Nephron (organoid): ENCODE results near the gene GRXCR2.
A peak's percentile ranks its signal among the peaks of the same experiment; 100 is the strongest.

Experiments
- H3K27ac Mint-ChIP-seq, 3 experiments: 2 replicates each; pipeline ENCODE4 v1.8.0; 2020; ENCODE audit warnings: mixed read lengths in 3 of 3, mild to moderate bottlenecking in 2 of 3, moderate library complexity in 1 of 3
- H3K27me3 Mint-ChIP-seq: 2 replicates; pipeline ENCODE4 v1.8.0; 2021; ENCODE audit warnings: low read depth, mild to moderate bottlenecking, moderate library complexity, mixed read lengths
- H3K36me3 Mint-ChIP-seq: 2 replicates; pipeline ENCODE4 v1.8.0; 2020; ENCODE audit warnings: low read depth, mixed read lengths
- H3K4me1 Mint-ChIP-seq: 2 replicates; pipeline ENCODE4 v1.8.0; 2020; ENCODE audit warnings: mixed read lengths
- H3K4me3 Mint-ChIP-seq, 3 experiments: 2 replicates each; pipeline ENCODE4 v1.8.0; 2020; ENCODE audit warnings: mild to moderate bottlenecking in 3 of 3, mixed read lengths in 3 of 3, moderate library complexity in 2 of 3
- H3K9me3 Mint-ChIP-seq: 2 replicates; pipeline ENCODE4 v1.8.0; 2020; ENCODE audit warnings: mixed read lengths
- TF ChIP-seq, protein P1 (sequence below), 3 experiments: fragments of 200-600 bp; sonication (generic); IDR thresholded peaks; one replicate each; pipeline ENCODE4 v1.5.0; 2021; ENCODE audit warnings: antibody characterized with exemption in 3 of 3; ENCODE audit not compliant: unreplicated experiment in 3 of 3

GRXCR2 gene

DNA sequence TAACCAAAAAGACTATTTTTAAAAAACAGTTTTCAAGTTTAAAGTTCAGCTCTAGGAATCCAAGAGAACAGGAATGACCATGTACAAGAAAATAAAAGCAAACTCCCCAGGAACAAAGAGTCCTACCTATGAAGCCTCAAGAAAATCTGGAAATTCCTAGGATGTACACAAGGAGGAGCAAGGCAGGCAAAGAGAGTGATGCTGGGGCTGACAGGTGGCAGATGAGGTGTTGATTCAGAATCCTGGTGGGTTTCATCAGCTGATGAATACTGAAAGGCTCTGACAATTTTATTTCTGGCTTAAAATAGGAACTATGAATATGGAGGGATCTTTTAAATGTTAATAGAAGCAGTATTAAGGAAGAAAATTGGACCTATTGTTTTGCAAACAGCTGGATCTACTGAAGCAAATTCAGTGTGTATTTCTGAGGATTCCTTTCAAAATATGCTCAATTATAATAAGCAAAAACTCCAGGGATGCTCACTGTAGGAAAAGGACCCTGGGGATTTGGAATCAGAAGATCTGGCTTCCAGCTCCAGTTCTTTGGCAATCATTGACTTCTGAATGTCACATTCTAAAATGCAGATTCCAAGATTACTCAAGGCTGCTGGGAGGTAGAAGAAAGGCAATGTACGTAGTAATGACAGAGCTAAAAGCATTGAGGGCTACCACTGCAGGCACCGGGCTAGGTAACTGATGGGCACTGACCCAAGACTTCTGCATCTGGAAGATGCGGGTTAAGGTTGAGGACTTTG is 35.6 kb upstream of the GRXCR2 start:
- no peaks in the 10 kb centered on the region for H3K36me3 Mint-ChIP-seq
- H3K27ac Mint-ChIP-seq, result no peak overlapping the region
- no peak overlapping the region for H3K4me3 Mint-ChIP-seq
- TF ChIP-seq, protein P1, sequence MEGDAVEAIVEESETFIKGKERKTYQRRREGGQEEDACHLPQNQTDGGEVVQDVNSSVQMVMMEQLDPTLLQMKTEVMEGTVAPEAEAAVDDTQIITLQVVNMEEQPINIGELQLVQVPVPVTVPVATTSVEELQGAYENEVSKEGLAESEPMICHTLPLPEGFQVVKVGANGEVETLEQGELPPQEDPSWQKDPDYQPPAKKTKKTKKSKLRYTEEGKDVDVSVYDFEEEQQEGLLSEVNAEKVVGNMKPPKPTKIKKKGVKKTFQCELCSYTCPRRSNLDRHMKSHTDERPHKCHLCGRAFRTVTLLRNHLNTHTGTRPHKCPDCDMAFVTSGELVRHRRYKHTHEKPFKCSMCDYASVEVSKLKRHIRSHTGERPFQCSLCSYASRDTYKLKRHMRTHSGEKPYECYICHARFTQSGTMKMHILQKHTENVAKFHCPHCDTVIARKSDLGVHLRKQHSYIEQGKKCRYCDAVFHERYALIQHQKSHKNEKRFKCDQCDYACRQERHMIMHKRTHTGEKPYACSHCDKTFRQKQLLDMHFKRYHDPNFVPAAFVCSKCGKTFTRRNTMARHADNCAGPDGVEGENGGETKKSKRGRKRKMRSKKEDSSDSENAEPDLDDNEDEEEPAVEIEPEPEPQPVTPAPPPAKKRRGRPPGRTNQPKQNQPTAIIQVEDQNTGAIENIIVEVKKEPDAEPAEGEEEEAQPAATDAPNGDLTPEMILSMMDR (IDR thresholded peaks at IDR 0.05; ENCODE audit: unreplicated experiment in 3 of 3), result peak; percentile 18 to 36 (median 28)
- peaks cover 9% of the 10 kb centered on the region for H3K27me3 Mint-ChIP-seq
- H3K4me1 Mint-ChIP-seq, result no peaks in the 10 kb centered on the region
- no peaks in the 10 kb centered on the region for H3K9me3 Mint-ChIP-seq

GRCh38 chr5:145906401-145906800 is 33.6 kb upstream of the GRXCR2 start:
- TF ChIP-seq, protein P1 (IDR thresholded peaks at IDR 0.05; ENCODE audit: unreplicated experiment in 3 of 3), result no peak
- Mint-ChIP-seq H3K36me3 (no peaks in the 10 kb centered on the region), H3K4me1 (no peaks in the 10 kb centered on the region), H3K9me3 (no peaks in the 10 kb centered on the region), H3K27ac (no peak overlapping the region), H3K4me3 (no peak overlapping the region), H3K27me3 (peaks cover 9% of the 10 kb centered on the region)

DNA sequence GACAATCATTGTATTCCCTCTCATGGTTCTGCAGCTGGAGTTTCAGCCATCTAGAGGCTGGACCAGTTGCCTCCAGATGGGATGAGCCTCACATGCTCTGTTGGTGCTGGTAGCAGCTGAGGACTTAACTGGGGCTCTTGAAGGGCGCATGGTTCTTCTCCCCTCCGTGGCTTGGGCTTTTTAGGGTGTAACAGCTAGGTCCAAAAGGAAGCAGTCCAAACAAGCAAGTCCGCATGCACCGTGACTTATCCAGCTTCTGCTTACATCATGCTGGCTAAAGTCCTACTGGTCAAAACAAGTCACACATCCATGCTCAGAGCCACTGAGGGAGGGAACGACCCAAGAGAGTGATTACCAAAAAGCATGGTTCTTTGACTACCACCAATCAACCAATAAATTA is 31.9 kb upstream of the GRXCR2 start:
- TF ChIP-seq, protein P1 (IDR thresholded peaks at IDR 0.05; ENCODE audit: unreplicated experiment in 3 of 3), result no peak
- no peak overlapping the region for H3K27ac Mint-ChIP-seq
- H3K4me1 Mint-ChIP-seq, result no peaks in the 10 kb centered on the region
- peaks cover 7% of the 10 kb centered on the region for H3K9me3 Mint-ChIP-seq
- no peak overlapping the region for H3K4me3 Mint-ChIP-seq
- H3K36me3 Mint-ChIP-seq, result no peaks in the 10 kb centered on the region
- peaks cover 12% of the 10 kb centered on the region for H3K27me3 Mint-ChIP-seq

DNA sequence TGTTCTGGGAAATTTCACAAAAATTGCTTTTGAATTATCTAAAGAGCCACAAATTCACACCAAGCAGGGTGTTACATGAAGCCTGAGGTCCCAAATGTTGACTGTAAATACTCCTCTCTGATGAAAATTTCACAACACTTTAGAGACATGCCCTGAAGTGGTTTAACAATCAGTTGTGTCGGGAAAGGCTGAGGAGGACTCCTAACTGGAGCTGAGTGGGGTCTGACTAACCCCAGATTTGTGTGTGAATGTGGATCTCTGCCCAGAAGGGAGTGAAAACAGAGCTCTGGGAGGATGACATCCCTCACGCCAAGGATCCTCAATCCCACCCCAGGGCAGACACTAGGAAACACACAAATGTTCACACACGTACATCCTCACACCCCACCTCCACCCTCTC is 31.1 kb upstream of the GRXCR2 start:
- no peaks in the 10 kb centered on the region for H3K36me3 Mint-ChIP-seq
- peaks cover 15% of the 10 kb centered on the region for H3K9me3 Mint-ChIP-seq

DNA sequence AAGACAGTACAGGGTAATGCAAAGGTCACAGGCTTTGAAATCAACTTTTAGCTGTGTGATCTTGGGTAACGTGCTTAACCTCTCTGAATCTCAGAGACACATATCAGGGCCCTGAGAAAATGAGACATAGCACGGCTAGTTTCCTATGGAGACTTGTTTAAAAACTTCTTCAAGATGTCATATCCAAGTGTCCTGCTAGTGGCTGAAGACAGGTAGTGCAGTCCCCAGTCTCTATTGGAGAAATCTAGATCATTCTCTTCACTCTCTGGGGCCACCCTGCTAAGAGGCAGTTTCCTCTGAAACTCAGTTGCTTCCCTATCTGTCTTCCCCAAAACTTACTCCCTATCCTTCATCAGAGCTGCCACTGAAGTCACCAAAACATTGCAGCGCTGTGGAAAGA is 30.3 kb upstream of the GRXCR2 start:
- TF ChIP-seq, protein P1 (IDR thresholded peaks at IDR 0.05; ENCODE audit: unreplicated experiment in 3 of 3), result peak in 2 of 3 experiments; percentile 15 to 30

More for the DNA sequence above, 31.1 kb upstream of the GRXCR2 start:
- Mint-ChIP-seq H3K4me1 (no peaks in the 10 kb centered on the region), H3K4me3 (no peak overlapping the region), H3K27ac (no peak overlapping the region), H3K27me3 (peaks cover 12% of the 10 kb centered on the region)
- TF ChIP-seq, protein P1 (IDR thresholded peaks at IDR 0.05; ENCODE audit: unreplicated experiment in 3 of 3), result no peak

GRCh38 chr5:145902421-145902820 is 29.6 kb upstream of the GRXCR2 start:
- Mint-ChIP-seq H3K27me3 (peaks cover 4% of the 10 kb centered on the region), H3K9me3 (peaks cover 21% of the 10 kb centered on the region), H3K27ac (no peak overlapping the region), H3K36me3 (no peaks in the 10 kb centered on the region), H3K4me3 (no peak overlapping the region), H3K4me1 (no peaks in the 10 kb centered on the region)
- TF ChIP-seq, protein P1 (IDR thresholded peaks at IDR 0.05; ENCODE audit: unreplicated experiment in 3 of 3), result no peak

More for the DNA sequence above, 30.3 kb upstream of the GRXCR2 start:
- H3K27me3 Mint-ChIP-seq, result peaks cover 9% of the 10 kb centered on the region
- H3K9me3 Mint-ChIP-seq, result peaks cover 16% of the 10 kb centered on the region
- H3K4me3 Mint-ChIP-seq, result no peak overlapping the region
- no peaks in the 10 kb centered on the region for H3K36me3 Mint-ChIP-seq
- H3K4me1 Mint-ChIP-seq, result no peaks in the 10 kb centered on the region
- no peak overlapping the region for H3K27ac Mint-ChIP-seq
